Thoracic aorta (tissue), 2 donors: ENCODE data around the gene FAM107B. TPM values are rescaled to one million over a fixed set of nuclear protein-coding genes. Genes with fewer than 3 reads are reported as not detected.
A peak's percentile ranks its signal among the peaks of the same experiment; 100 is the strongest.

ENCODE experiments used
- ATAC-seq: fragments of 150-250 bp; one replicate; pipeline ENCODE4 v1.8.0; 2017; ENCODE audit warnings: low read depth; ENCODE audit not compliant: insufficient number of reproducible peaks, low FRiP score
- DNase-seq: peaks from one replicate; pipeline ENCODE4 v3.0.0-alpha.2; 2020; ENCODE audit warnings: low spot score
- H3K27ac ChIP-seq, 2 donors: fragments of 200-600 bp; sonication (generic); 1 replicate in 1 of 2; 2 replicates in 1 of 2; pipeline ENCODE4 v1.5.1; 2016; ENCODE audit warnings: mild to moderate bottlenecking in 2 of 2, moderate library complexity in 2 of 2
- H3K27me3 ChIP-seq: fragments of 200-600 bp; sonication (generic); replicated peaks from 2 replicates; pipeline ENCODE4 v1.6.0; 2016; ENCODE audit warnings: mild to moderate bottlenecking; ENCODE audit not compliant: insufficient read depth
- H3K36me3 ChIP-seq: fragments of 200-600 bp; sonication (generic); one replicate; pipeline ENCODE4 v1.5.1; 2016
- H3K4me1 ChIP-seq, 2 donors: fragments of 200-600 bp; sonication (generic); 1 replicate in 1 of 2; 2 replicates in 1 of 2; pipeline versions ENCODE4 v1.5.1 to v1.6.0; 2016; ENCODE audit warnings: low read depth in 2 of 2, mild to moderate bottlenecking in 1 of 2; ENCODE audit not compliant: control insufficient read depth in 1 of 2
- H3K4me3 ChIP-seq: fragments of 200-600 bp; sonication (generic); 2 replicates; pipeline ENCODE4 v1.5.1; 2016; ENCODE audit warnings: mild to moderate bottlenecking
- H3K9me3 ChIP-seq: fragments of 200-600 bp; sonication (generic); 2 replicates; pipeline ENCODE4 v1.5.1; 2016
- CTCF ChIP-seq: fragments of 200-600 bp; sonication (generic); IDR thresholded peaks from one replicate; pipeline ENCODE4 v1.5.1; 2019; ENCODE audit warnings: antibody characterized with exemption
- total RNA-seq, 2 donors: library from RNA; depleted of rRNA; stranded (reverse); fragments of >200 nt; gene quantifications; one replicate each; pipeline versions ENCODE4 v1.1.0 to v1.2.3, GENCODE V29; 2016

Gene FAM107B
- total RNA-seq, 2 donors from 2014 or later, result 33.6 to 50.6 TPM

- Histone ChIP-seq H3K27me3 (no peaks in the 10 kb centered on the region), H3K9me3 (no peaks in the 10 kb centered on the region), H3K4me3 (no peak overlapping the region), H3K4me1 (peaks cover 28 to 52% of the 10 kb centered on the region in 2 donors), H3K27ac (peak overlapping the region; percentile 87 to 89), H3K36me3 (no peaks in the 10 kb centered on the region)
- DNase-seq (no peak), ATAC-seq (no peak)
- TF ChIP-seq CTCF, result no peak
Measured at GRCh38 chr10:14748441-14748840, 26.3 kb downstream of the FAM107B start.

GRCh38 chr10:14742815-14743214 lies 31.9 kb downstream of the FAM107B start:
- DNase-seq (no peak), ATAC-seq (no peak)
- H3K36me3 ChIP-seq, result no peaks in the 10 kb centered on the region
- no peak overlapping the region for H3K27ac ChIP-seq
- no peak for TF ChIP-seq CTCF
- no peak overlapping the region for H3K4me3 ChIP-seq
- H3K27me3 ChIP-seq, result no peaks in the 10 kb centered on the region
- H3K9me3 ChIP-seq, result no peaks in the 10 kb centered on the region
- peaks cover 20 to 51% of the 10 kb centered on the region in 2 donors for H3K4me1 ChIP-seq

GRCh38 chr10:14742382-14742781 lies 32.3 kb downstream of the FAM107B start:
- Histone ChIP-seq H3K4me3 (no peak overlapping the region), H3K27me3 (no peaks in the 10 kb centered on the region), H3K27ac (peak overlapping the region in 1 of 2 donors; percentile 92), H3K9me3 (no peaks in the 10 kb centered on the region), H3K4me1 (peaks cover 23 to 51% of the 10 kb centered on the region in 2 donors), H3K36me3 (no peaks in the 10 kb centered on the region)
- no peak for TF ChIP-seq CTCF
- DNase-seq (no peak), ATAC-seq (no peak)

GRCh38 chr10:14740684-14741247 lies 33.9 kb downstream of the FAM107B start:
- peak overlapping the region; percentile 12 for H3K4me3 ChIP-seq
- H3K4me1 ChIP-seq, result peaks cover 38 to 68% of the 10 kb centered on the region in 2 donors
- H3K27me3 ChIP-seq, result no peaks in the 10 kb centered on the region
- ATAC-seq (peak; percentile 25), DNase-seq (no peak)
- no peaks in the 10 kb centered on the region for H3K9me3 ChIP-seq
- H3K27ac ChIP-seq, result peak overlapping the region; percentile 90 to 92
- H3K36me3 ChIP-seq, result no peaks in the 10 kb centered on the region
- no peak for TF ChIP-seq CTCF

- Histone ChIP-seq H3K27me3 (no peaks in the 10 kb centered on the region), H3K4me3 (peak overlapping the region; percentile 10), H3K9me3 (no peaks in the 10 kb centered on the region), H3K4me1 (peaks cover 38 to 68% of the 10 kb centered on the region in 2 donors), H3K27ac (peak overlapping the region; percentile 89 to 95), H3K36me3 (no peaks in the 10 kb centered on the region)
- TF ChIP-seq CTCF, result no peak
- DNase-seq (no peak), ATAC-seq (no peak)
Measured at GRCh38 chr10:14737808-14738545, 36.7 kb downstream of the FAM107B start.
